NCI-H226 (cell line): ENCODE measurements around the gene ANXA8.
"Not testable (repeated sequence)": the region's sequence is repeated elsewhere in the genome, so short reads cannot be mapped to it uniquely, and the experiment has no call there.

ENCODE experiments used
- DNase-seq: peaks from one replicate; pipeline ENCODE4 v3.0.0-alpha.2; 2015

Gene ANXA8

DNA sequence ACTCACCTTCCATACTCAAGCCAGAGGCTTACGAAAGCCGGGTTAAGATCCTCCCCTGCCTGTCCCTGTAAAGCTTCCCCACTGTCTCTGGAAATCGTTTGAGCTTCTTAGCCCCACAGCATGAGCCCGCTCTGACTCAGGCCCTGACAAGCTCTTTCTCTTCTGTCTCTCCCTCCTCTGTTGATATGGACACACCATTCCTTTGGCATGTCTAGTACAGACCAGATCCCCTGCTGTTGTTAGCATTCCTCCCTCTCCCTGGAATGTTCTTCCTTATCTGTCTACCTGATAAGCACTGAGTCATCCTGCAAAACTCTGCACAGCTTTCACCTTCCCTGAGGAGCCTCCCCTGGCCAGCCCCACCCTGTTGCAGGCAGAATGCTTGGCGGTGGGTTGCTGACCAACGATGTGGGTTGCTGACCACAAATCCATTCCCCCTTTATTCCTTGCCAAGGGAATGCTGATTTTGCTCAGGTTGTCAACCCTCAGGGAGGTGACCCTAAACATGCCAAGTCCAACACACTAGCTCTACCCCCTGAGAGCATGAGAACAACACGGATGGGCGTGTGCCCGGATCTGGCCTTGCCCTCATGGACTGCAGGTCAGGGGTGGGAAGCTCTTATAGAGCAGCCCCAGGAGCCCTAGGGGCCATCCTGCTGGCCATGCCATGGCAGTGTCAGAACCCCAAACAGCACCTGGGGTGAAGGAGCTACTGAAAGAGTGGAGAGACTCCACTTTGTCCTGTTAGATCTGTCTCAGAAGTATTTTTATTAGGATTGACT lies 21.1 kb downstream of the ANXA8 start:
- DNase-seq, result not testable (repeated sequence)

DNA sequence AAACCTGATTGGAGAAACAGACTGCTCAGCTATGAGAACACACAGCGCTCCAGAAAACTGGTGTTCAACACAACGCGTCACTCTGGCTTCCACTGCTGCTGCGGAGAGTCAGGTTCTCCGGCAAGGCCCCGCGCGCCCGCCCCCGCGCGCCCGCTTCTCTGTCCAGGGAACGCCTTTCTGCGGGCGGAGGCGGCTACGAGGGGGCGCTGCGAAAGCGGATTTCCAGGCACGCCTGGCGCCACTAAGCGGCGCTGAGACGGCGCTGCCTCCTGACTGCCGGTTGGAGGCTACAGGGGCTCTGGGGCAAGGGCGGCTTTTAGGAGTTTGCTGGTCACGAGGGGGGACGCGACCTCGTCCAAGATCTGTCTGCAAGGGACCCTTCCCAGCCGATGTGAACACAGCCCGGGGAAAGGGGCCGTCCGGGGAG lies 22.6 kb downstream of the ANXA8 start:
- DNase-seq, result peak; percentile 86

DNA sequence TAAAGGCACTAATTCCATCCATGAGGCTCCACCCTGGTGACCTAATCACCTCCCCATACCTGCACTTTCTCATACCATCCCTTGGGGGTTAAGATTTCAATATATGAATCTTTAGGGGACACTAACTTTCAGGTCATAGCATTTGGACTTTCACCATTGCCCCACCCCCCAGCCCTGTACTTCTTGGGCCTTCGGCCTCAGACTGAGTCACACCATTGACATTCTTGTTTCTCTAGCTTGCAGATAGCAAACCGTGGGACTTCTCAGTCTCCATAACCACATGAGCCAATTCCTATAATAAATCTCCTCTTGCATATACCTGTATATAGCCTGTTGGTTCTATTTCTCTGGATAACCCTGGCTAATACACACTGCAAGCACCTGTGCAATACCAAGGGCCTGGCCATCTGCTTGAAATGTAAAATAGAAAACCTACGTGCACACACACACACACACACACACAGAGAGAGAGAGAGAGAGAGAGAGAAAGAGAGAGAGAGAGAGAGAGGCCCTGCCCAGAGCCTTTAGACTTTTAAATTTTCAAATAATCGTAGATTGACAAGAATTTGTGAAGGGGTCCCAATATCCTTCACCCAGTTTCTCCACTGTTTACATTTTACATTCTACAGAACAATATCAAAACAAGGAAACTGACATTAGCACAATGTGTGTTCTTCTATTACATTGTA lies 25.3 kb downstream of the ANXA8 start:
- DNase-seq, result peak; percentile 76

DNA sequence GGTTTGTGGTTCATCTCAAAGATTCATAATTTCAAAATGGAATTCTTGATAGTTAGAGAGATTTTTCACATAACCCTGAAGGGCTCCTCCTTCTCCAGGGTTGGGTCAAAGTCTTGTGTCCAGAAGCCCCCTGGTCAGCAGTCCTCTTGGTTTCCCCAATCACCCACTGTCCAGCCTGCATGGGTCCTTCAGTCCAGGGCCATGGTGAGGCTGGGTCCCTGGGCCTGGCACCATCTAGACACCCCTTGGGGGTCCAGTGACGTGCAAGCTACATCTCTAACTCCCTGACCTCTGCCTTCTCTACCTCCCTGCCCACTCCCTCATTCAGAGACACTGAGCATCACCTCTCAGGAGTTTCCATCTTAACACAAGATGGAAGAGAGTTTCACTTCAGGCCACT lies 26.1 kb downstream of the ANXA8 start:
- no peak for DNase-seq

DNA sequence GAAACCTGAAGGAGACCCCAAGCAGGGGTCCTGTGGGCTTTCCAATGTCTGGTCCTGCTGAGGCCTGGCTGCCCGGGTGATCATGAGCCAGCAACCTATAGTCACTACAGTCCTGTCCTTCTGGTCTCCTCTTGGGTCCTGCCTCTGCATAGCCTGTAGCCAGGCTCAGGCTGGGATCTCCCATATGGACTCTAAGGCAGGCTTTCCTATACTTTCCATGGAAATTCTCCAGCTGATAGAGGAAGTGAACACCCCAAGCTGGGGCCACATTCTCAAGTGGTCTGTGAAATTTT lies 26.4 kb downstream of the ANXA8 start:
- no peak for DNase-seq

DNA sequence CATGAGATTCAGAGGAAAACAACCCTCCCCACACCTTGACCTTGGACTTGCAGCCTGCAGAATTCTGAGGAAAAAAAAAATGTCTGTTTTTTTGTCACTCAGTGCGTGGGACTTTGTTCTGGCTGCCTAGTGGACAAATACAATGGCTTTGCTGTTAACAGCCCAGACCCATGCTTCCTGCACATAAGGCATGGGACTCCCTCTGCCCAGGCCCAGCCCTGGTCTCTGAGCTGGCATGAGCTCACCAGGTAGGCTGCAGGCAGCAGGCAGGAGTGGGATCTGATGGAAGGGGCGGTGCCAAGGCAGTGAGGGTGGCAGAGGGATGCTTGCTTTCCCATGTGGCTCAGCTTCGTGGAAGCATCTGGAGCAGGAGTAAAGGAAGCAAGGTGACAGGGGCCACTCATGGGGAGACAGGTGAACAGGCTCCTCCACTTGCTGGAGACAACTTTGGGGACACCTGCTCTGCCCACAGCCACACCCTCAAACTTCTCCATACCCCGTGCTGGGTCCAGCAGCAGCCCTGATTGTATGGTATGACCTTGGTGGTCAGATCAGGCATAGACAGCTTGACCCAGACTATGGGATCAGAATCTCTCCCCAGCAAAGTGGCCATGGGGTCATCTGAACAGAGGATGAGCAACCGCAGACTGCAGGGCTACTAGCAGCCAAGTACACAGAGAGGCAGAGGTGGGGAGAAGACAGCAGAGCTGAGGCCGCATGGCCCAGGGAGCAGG lies 27.0 kb downstream of the ANXA8 start:
- no peak for DNase-seq

DNA sequence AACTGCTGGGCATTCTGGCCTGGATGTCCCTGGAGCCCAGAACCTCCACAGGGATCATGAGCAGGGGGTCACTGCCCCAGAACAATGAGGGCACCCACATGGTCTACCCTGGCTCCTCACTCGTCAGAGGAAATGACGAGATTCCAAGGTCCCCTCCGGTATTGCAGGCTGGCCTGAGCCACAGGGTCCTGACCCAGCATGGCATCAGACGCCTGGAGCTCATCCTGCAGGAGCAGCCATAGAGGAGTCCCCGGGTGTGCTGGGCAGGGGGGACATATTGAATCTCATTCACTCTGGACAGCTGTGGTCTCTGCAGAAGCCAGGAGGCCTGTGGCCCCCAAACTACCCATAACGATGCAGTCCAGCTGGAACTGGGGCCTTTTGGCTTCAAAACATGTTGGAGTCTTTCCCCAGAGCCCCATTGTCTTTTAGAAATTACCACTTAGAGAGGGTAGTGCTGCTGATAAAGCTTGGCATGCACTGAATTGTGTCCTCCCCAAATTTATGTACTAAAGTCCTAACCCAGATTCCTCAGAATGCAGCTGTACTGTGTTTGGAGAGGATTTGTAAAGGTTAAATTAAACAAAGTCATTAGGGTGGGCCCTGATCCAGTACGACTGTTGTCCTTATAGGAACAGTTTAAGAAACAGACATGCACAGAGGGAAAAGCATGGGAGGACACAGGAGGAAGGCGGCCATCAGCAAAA lies 27.7 kb downstream of the ANXA8 start:
- no peak for DNase-seq

DNA sequence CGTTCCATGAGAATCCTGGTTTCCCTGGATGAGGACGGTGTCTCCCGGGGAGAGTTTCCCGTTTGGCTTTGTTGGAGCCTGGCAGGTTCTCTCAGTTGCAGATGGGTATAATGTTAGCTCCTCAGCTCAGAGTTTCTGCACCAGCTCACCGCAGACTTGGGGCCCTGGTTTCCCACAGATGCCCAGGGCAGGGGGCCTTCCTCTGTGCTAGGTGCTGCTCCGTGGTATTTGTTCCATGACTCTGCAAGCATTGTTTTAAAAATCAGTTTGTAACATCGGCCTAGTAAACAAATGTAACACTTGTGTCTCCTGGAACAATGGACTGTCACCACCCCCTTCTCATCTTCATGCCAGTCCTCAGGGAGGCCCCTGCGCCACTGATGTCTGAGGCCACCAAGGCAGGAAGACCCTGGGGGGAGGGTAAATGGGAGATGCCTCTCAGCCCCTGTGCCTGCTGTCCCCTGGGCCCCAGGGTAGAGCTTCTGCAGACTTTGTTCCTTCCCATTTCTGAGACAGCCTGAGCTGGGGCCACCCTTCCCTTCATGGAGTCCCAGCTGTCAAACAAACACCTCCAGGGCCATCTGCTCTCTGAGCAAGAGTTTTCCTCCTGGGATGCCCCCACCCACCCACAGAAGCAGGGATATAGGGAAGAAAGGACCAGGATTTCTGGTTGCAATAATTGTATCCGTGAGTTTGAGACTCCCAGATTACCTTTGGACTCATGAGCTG lies 28.4 kb downstream of the ANXA8 start:
- not testable (repeated sequence) for DNase-seq

DNA sequence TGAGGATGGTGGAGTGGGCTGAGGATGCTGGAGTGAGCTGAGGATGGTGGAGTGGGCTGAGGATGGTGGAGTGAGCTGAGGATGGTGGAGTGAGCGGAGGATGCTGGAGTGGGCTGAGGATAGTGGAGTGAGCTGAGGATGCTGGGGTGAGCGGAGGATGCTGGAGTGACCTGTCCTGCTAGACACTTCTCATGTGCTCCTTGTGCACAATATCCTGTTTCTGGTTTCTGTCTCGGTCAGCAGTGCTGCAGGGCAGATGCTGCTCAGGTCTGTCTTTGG lies 29.2 kb downstream of the ANXA8 start:
- no peak for DNase-seq

DNA sequence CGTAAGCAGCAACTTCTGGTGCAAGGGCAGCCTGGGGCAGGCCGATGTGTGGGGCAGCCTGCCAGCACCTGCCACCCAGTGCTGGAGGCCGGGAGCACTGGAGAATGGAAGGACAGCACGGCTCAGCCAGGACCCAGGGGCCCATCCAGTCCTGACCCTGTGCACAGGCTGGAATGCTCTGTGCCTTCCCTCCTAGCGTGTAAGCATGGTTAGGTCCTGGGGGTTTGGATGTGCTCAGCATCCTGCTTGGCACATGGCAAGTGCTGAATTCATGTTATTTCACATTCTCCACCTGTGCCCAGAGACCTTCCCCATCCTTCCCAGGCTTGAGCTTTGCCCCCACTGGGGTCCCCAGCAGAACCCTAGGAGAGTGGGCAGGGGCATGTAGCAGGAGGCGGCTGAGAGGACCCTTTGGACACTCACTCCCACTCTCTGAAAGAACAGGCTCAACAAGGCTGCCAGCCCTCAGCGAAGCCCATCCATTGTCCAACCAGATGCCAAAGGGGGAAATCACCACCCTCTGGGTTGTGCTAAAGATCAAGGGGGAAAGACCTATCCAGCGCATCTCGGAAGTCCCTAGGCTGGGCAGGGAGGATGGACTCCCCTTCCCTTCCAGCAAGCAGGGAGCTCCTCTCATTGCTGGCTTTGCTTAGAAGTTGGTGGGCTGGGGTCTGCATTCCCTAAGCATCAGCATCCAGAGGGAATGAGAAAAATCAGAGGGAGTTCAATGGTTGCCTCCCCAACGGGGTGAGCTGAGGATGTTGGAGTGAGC lies 29.7 kb downstream of the ANXA8 start:
- DNase-seq, result no peak

DNA sequence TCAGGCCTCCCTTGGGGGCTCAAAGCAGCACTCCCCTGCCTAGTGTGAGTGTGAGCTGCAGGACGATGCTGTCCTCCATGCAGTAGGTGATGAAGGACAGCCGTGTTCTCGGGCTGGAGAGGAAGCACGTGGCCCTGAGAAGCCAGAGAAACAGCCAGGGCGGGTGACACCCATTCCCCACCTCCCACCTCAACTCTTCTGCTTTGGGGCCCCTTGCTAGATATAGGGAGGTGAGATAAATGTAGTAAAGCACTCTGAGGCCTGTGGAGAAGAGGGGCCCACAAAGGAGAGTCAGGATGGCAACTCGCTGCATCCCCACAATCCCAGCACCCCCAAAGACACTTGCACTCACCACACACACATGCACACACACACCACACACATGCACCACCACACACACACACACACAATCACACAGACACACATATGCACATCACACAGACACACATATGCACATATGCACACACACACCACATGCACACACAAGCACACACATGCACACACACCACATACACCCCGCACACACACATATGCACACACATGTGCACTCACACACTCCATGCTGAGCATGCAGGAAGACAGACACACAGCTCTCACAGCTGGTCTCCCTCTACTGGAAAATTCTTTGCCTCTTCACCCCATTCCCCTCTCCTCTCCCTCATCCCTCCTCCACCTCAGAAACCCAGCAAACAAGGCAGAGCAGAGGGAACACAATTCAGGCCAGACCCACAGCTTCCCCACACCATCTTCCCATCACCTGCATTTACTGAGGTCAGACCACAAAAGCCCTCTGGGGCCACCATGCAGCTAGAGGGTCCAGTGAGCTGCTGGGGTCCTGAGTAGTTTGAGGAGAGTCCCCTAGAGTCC lies 30.5 kb downstream of the ANXA8 start:
- no peak for DNase-seq

DNA sequence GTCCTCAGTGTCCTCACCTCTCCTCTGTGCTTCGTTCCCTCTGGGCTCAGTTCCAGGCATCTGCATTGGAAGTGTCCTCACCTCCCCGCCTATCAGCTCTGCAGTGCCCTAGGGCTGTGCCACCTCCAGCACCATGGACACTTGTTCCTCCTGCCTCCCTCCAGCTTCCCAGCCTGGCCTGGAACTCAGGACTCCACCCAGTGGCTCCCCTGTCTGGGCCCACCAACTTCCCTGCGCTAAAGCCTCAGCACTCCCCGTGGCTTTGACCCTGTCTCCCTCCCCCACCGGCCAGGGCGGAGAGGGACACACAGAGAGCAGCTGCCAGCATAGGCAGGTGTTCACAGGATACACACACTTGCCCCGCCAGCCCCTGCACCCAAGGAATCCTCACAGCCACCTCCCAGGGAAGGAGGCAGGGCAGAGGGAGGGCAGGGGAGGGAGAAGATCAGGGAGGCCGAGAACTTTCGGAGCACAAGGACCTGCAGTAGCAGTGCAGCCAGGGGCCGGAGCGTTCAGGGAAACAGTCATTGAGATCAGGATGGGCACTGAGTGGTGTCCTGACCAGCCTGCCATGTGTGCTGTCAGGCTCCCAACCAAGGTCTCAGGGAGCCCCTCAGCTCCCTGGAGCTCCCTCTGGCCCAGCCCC lies 31.3 kb downstream of the ANXA8 start:
- DNase-seq, result no peak

DNA sequence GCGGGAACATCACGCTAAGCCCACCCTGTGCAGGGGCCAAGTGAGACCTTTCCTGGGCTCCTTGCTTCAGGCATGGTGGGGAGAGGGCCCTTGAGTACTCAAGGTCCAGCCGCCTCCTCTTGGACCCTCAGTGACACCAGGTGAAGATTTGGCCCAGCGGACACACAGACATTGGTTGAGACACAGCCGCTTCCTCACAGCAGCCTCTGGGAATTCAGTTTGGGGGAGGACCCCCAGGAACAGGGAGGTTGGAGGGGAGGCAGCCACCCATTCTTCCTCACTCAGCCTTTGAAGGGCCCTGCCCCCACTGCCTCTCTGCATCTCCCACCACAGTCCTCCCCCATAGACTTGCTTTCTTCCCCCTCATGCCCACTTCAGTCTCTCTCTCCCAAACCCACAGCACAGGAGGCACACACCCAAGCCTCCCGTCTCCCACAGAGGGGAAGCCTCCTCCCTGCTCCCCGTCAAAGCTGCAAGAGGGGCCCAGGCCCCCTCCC lies 31.9 kb downstream of the ANXA8 start:
- no peak for DNase-seq

DNA sequence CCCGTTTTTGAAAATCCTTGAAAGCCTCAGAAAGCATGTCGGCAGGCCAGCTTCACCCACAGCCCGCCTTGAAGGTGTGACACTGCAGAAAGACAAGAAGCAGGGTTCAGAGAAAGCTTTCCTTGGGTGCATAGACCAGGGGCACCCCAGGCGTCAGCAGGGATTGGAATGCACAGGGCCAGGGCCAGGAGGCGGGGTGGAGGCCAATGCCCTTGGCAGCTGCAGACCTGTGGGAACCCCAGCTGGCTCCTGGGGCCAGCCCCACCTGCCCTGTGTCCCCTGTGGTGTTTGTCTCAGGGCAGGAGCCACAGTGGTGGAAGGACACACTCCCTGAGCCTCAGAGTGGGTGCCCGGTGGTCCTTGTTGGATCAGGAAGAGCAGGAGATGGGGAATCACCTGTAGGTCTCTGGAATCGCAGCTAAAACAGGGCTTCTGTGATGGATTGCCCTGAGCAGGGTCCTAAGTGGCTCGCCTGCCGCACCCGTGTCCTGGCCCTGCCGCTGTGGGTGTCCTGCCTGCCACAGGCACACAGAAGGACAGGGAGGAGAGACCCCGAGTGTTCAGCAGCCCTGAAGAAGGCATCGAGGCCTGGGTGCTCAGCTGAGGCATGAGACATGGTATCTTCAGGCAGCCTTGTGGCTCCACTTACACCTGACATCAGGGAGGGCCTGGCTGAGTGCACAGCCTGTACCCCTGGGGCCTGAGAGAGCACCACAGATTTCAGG lies 32.5 kb downstream of the ANXA8 start:
- no peak for DNase-seq

DNA sequence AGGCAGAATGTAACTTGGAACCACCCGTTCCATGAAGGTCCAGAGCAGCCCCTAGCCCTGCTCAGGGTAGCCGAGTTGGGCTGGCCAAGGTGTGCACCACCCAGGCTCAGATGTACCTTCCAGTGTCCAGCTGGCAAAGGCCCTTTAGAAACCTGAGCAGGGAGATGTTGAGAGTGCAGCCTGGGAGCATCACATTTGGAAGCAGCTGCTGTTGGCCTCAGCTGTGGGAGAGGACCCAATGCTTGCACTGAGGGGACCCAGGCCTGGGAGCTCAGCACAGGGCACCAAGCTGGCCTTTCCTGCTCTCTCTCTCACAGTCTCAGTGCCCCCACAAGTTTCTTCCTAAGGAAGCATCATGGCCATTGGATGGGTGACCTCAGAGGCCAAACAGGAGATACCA lies 33.5 kb downstream of the ANXA8 start:
- DNase-seq, result no peak

DNA sequence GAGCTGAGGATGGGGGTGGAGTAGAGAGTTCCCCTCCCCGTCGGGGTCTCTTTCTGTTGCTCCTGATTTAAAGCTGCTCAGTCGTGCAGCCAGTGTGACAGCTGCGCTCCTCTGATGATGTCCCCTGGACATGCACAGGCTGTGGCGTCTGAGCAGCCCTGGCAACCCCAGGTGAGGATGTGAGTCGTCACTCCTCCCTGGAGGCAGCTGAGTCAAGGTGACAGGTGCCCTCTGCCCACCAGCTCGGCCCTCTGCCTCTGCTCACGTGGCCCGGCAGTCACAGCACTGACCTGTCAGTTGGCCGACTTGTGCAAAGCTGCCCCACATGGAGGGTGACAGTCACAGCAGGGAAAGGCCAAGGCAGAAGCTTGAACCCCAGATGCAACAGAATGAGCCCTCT lies 33.9 kb downstream of the ANXA8 start:
- no peak for DNase-seq

DNA sequence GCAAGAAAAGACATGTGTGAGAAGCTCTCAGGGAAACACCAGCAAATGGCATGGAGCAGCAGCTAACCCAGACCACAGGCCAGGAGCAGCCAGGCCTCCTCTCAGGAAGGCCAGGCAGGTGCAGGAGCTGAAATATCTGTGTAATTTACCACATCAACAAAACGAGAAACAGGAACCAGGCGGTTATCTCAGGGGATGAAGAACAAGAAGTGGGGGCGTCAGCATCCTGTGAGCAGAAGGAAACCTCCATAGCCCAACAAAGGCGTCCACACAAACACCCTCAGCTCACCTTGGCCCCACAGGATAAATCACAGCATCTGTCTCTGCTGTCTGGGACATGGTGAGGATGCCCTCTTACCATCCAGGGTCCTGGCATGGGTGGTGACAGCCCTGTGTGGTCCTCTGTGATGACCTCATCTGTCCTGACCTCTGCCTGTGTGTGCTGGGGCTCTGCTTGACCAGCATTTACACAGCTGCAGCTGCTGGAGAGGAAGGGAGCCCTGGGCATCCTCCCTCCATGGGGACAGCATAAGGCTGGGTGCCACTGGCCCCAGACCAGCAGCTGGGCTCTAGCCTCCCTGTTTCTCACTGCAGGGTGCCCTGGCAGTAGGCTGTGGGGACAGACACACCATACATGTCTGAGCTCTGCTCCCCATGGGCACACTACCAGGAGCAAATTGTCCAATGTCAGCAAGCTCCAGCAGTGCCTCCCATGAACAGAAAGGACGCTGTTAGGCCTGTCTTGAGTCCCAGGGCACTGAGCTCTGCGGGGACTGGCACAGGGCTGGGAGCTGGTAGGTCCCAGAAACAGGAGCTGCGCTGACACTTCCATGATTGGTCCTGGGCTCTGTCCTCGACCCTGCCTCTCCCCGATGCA lies 34.6 kb downstream of the ANXA8 start:
- no peak for DNase-seq

DNA sequence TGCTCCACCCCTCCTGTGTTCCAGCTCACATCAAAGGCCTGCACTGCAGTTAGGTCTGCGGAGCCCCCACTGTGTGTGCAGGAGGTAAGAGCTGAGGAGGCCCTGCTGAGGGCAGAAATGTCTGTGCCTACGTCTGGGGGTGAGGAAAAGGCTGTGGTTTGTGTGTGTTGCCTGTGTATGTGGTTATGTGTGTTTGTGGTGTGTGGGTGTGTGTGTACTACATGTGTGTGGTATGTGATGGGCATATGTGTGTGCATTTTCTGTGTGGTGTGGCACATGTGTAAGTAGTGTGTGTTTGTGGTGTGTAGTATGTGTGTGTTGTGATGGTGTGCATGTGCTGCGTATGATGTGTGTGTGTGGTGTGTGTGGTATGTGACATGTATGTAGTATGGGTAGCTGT lies 36.2 kb downstream of the ANXA8 start:
- DNase-seq, result no peak

DNA sequence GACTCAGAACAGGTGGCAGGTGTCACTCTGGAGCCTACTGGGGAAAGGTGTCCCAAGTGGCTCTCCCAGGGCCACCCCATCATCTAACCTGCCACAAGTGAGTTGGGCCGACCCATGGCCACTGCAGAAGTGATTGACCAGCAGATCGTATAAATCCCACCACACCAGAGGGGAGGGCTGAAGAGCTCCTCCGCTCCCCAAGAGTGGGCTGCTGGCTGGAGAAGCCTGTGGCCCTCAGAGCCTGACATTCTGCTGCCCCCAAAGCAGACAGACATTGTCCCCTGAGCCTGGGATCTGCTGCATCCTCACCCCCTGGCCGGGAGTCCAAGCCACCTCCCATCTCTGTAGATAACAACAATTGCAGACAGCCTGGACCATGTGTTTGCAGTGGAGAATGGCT lies 36.7 kb downstream of the ANXA8 start:
- no peak for DNase-seq
